Measurements from ENCODE around the gene NDUFAF2.

NDUFAF2 gene

GRCh38 chr5:60944904-60945812 lies at the start of gene NDUFAF2, which contains the start of gene ERCC8:
Gene NDUFAF2, plus strand, starts transcription at chr5:60945205. Its CDS starts 51 bp downstream, at chr5:60945256.
Gene ERCC8, minus strand, starts transcription at chr5:60945070. Its CDS starts 62 bp downstream, at chr5:60945008.
- peak; percentile 95 for DNase-seq (ENCODE audit: low read depth)
- peak within 1 kb of the TSS; percentile 92 for H3K4me3 ChIP-seq (ENCODE audit: low read length)
- TF ChIP-seq CTCF (IDR thresholded peaks at IDR 0.05; ENCODE audit: insufficient read depth, low read depth, low read length, missing control alignments): no peak

GRCh38 chr5:60896991-60897390 lies 48.0 kb upstream of the NDUFAF2 start:
- no peak overlapping the region for H3K4me3 ChIP-seq (ENCODE audit: low read length)
- no peak for DNase-seq (ENCODE audit: low read depth)
- no peak for TF ChIP-seq CTCF (IDR thresholded peaks at IDR 0.05; ENCODE audit: insufficient read depth, low read depth, low read length, missing control alignments)

GRCh38 chr5:60903356-60903755 lies 41.6 kb upstream of the NDUFAF2 start:
- no peak overlapping the region for H3K4me3 ChIP-seq (ENCODE audit: low read length)
- no peak for DNase-seq (ENCODE audit: low read depth)
- TF ChIP-seq CTCF (IDR thresholded peaks at IDR 0.05; ENCODE audit: insufficient read depth, low read depth, low read length, missing control alignments): no peak

GRCh38 chr5:60916646-60917045 lies 28.4 kb upstream of the NDUFAF2 start:
- no peak overlapping the region for H3K4me3 ChIP-seq (ENCODE audit: low read length)
- no peak for TF ChIP-seq CTCF (IDR thresholded peaks at IDR 0.05; ENCODE audit: insufficient read depth, low read depth, low read length, missing control alignments)
- peak; percentile 28 for DNase-seq (ENCODE audit: low read depth)

- DNase-seq (ENCODE audit: low read depth): no peak
- no peak overlapping the region for H3K4me3 ChIP-seq (ENCODE audit: low read length)
- TF ChIP-seq CTCF (IDR thresholded peaks at IDR 0.05; ENCODE audit: insufficient read depth, low read depth, low read length, missing control alignments): no peak
Observed at GRCh38 chr5:60918466-60918865, 26.5 kb upstream of the NDUFAF2 start.

- DNase-seq (ENCODE audit: low read depth): no peak
- no peak for TF ChIP-seq CTCF (IDR thresholded peaks at IDR 0.05; ENCODE audit: insufficient read depth, low read depth, low read length, missing control alignments)
- H3K4me3 ChIP-seq (ENCODE audit: low read length): no peak overlapping the region
Observed at GRCh38 chr5:60927450-60927849, 17.6 kb upstream of the NDUFAF2 start.

All from epithelial cell of esophagus (primary cell).